Fibroblast of villous mesenchyme (primary cell): ENCODE results near the gene COPS9. TPM values are rescaled to one million over a fixed set of nuclear protein-coding genes. Genes with fewer than 3 reads are reported as not detected.

ENCODE experiments used
- DNase-seq: peaks from one replicate; pipeline ENCODE4 v3.0.0-alpha.2; 2010; ENCODE audit warnings: low read depth
- H3K4me3 ChIP-seq: 2 replicates; pipeline ENCODE4 v1.5.1; 2011; ENCODE audit warnings: low read depth, mild to moderate bottlenecking, low read length
- total RNA-seq: library from RNA; depleted of rRNA; stranded (reverse); fragments of >200 nt; gene quantifications from 2 replicates; pipeline ENCODE4 v1.2.3, GENCODE V29; 2012
- TF ChIP-seq, protein P1 (sequence below): IDR thresholded peaks from 2 replicates; pipeline ENCODE4 v1.5.1; 2012; ENCODE audit warnings: low read depth, mild to moderate bottlenecking, low read length; ENCODE audit not compliant: insufficient read depth

The COPS9 gene
- total RNA-seq, 1 donor: 102 TPM

DNA sequence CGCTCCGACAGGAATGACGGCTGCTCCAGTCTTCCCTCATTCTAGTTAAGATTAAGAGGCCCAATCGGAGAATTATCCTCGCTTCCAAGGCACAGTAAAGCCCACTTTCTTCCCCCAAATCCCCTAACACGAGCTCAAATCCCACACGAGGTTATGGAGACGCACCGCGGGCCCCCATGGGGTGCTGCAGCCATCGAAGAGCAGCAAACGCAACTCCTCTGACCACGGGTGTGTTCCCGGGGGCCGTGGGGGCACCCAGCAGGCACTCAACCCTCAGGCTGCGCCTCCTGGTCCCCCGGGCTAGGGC, 446 bp downstream of the COPS9 start:
- DNase-seq: no peak
- peak overlapping the region; percentile 83 for H3K4me3 ChIP-seq
- TF ChIP-seq, protein P1, sequence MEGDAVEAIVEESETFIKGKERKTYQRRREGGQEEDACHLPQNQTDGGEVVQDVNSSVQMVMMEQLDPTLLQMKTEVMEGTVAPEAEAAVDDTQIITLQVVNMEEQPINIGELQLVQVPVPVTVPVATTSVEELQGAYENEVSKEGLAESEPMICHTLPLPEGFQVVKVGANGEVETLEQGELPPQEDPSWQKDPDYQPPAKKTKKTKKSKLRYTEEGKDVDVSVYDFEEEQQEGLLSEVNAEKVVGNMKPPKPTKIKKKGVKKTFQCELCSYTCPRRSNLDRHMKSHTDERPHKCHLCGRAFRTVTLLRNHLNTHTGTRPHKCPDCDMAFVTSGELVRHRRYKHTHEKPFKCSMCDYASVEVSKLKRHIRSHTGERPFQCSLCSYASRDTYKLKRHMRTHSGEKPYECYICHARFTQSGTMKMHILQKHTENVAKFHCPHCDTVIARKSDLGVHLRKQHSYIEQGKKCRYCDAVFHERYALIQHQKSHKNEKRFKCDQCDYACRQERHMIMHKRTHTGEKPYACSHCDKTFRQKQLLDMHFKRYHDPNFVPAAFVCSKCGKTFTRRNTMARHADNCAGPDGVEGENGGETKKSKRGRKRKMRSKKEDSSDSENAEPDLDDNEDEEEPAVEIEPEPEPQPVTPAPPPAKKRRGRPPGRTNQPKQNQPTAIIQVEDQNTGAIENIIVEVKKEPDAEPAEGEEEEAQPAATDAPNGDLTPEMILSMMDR: no peak

DNA sequence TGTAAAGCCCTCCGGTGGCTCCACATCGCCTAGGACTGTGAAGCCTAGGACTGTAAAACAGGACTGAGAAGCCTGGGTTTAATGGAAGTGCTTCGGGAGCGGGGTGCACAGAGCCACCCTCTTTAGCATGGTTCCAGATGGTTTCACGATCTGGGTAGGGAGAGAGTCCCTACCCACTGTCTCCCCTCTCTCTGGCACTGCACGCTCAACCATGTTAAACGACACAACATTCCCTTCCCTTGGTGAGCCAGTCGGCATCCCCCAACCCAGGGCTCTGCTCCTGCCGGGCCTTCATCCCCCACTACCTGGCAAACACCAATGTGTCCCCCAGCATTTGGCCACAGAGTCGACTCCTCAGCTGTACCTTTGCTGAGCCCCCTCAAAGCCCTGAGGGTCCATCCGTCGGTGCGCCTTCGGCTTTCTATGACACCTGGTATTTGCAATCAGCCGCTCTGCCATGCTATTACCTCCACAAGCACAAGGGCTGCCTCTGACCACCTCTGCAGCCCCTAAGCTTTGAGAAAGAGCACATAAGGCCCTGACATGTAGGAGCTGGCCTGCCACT, 1.1 kb downstream of the COPS9 start:
- peak overlapping the region; percentile 83 for H3K4me3 ChIP-seq
- TF ChIP-seq, protein P1: no peak
- DNase-seq: no peak

DNA sequence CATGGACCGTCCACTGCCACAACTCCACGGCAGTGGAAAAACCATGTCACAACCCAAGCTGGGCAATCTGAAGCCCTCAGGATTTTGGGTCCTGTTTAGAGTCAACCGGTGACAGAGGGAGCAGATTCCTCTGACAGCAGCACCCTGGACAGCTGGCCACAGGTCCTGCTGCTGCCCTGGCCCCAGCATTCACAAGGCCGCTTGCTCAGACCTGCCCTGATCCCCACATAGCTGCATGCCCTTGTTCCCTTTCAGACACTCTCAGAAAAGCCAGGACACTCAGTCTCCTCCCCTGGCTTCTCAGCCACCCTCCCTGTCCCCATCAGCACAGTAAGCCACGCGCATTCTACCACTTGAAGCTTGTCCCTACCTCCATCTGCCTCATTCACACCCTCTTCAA, 1.6 kb downstream of the COPS9 start:
- TF ChIP-seq, protein P1: no peak
- H3K4me3 ChIP-seq: peak overlapping the region; percentile 83
- DNase-seq: no peak

DNA sequence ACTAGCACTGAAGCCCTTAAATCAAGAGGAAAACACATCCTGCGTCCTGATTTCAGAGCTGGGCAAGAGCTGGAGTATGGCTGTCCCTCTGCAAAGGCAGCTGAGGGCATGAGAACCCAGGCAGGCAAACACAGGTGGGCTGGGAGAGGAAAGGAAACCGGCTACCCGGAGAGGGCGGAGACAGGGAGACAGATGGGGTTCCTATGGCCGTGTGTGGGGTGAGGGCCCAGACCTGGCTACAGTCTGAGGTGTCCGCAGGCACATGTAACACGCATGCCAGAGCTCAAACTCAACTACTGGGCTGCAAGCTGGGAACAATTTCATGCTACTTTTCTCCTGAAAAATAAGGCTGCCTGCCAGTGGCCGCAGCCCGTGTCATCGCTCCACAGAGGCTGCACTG, 2.7 kb downstream of the COPS9 start:
- no peak overlapping the region for H3K4me3 ChIP-seq

DNA sequence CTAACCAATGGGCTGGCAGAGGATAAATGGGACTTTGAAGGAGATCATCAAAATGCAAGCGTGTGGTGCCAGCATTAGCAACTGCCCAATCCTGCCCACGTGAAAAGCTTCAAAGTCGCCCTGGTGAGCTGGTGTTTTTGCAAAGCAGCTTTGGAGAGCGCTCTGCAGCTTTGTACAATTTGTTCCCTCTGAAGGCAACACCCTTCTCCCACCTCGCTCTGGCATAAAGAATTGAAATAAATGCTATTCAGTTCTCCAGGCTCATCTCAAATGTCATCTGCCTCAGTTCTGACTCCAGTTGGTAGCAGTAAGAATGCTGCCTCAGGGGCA, 3.5 kb downstream of the COPS9 start:
- no peak for DNase-seq
- H3K4me3 ChIP-seq: no peak overlapping the region

More for the DNA sequence above, 2.7 kb downstream of the COPS9 start:
- TF ChIP-seq, protein P1: no peak
- no peak for DNase-seq

DNA sequence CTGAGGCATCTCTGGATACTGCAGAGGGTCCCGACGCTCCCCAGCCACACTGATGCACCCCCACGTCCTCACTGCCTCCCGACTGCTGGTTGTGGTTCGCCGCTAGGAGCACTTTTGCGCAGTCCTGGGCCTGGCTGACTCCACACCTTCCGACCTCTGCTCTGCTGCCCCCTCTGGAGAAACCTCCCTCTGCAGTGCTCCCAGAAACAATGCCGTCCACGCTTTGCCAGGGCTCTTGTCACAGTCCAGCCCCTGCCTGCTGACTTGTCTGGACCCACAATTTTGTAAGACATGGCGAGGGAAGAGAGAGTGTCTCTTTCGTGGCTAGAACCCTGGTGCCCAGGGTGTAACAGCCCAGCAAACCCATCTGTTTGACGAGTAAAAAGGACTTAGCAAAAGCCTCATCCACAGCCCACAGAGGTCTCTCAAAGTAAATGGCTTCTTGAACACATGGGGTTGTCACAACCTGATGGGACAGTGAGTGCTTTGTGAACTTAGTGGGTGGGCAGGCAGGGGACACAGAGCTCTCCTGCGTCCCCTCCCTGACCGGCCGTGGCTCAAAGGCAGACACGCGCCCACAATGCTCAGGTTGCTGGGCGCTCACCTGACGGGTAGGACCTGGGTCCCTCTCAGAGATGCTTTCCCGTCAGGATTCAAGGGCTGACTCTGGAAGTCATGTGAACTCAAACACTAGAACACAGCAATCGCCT, 4.0 kb downstream of the COPS9 start:
- TF ChIP-seq, protein P1: peak; percentile 19
- H3K4me3 ChIP-seq: no peak overlapping the region
- no peak for DNase-seq

More for the DNA sequence above, 3.5 kb downstream of the COPS9 start:
- TF ChIP-seq, protein P1: no peak

DNA sequence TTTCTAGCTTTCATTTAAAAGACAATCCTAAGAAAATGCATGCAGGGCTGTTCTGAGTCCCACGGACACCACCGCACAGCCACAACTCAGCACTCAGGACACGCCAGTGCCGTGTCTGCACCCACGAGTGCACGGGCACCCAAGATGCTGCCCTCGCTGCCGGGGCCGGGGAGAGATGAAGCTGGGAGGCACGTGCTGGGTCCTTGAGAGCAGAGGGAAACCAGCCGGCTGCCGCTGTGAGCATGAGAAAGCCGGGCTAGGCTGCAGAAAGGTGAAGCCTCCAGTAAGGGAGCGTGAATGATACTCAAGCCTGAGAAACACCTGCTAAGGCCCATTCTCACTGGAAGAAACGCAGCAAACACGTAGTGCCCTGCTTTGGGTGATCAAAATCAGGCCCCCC, 4.8 kb downstream of the COPS9 start:
- TF ChIP-seq, protein P1: no peak
- H3K4me3 ChIP-seq: no peak overlapping the region
- no peak for DNase-seq
